ENCODE data around the gene GRIK3.
"Not testable (repeated sequence)": the region's sequence is repeated elsewhere in the genome, so short reads cannot be mapped to it uniquely, and the experiment has no call there.

GRIK3 gene

DNA sequence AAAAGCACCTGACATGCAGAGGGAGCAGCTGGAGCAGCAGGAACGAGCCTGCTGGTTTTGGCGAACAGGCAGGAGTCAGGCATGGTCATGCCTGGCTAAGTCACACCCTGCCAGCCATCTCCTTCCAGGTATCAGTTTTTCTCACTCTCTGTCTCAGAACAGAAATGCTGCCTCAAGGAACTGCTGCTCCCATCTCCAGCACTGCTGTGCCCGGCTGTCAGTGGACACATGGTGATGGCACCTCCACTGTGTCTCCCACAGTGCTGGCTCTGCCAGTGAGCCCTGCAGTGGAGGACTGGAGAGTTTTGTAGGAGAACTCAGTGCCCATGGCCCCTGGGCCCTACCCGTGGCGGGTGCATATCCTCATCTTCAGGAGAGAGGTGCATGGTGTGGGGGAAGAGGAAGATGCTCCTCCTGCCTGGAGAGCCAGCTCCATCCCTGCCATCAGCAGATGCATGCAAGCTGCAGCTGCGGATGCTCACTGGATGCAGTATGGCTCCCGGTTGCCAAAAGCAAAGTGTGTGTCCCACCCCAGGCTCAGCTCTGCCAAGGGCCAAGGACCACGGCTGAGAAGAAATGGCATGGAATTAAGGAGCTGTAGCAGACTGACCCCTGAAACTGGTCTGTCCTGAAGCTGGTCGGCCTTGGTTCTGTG is 114.7 kb downstream of the GRIK3 start:
- peaks cover 14% of the 10 kb centered on the region for H3K4me1 ChIP-seq (ENCODE audit: insufficient read depth, low read length)
- no peak overlapping the region for H3K9ac ChIP-seq (ENCODE audit: low read depth, low read length)
- H3K36me3 ChIP-seq (ENCODE audit: insufficient read depth, low read length) = no peaks in the 10 kb centered on the region
- no peak overlapping the region for H3K27ac ChIP-seq (ENCODE audit: low read depth, low read length)
- 88% methylated on average over 9 of the region's 9 CpGs for whole genome bisulfite sequencing
- no peak overlapping the region for H3K4me3 ChIP-seq (ENCODE audit: low read length)
- H3K27me3 ChIP-seq (ENCODE audit: insufficient read depth, low read length) = no peaks in the 10 kb centered on the region
- H3K9me3 ChIP-seq (ENCODE audit: insufficient read depth, low read depth, low read length) = 0 out of 2 replicates have a peak, but pooled peaks cover 9% of the 10 kb centered on the region

DNA sequence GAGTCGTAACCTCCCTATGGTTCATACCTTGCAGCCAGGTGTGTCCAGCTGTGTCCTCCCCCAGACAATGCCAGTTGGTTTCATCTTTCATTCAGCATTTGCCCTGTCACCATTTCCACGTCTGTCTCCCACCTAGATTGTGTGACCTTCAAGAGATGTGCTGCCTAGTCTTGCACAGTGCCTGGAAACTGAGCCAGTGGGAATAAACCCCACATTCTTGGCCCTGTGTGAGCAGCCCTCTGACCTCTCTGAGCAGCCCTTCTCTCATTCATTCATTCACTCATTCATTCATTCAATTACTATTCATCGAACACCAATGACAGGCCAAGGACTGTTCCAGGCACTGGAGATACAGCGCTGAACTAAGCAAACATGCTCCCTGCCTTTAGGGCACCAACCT is 115.7 kb downstream of the GRIK3 start:
- H3K4me3 ChIP-seq (ENCODE audit: low read length) = no peak overlapping the region
- H3K4me1 ChIP-seq (ENCODE audit: insufficient read depth, low read length) = peaks cover 18% of the 10 kb centered on the region
- H3K36me3 ChIP-seq (ENCODE audit: insufficient read depth, low read length) = no peaks in the 10 kb centered on the region
- 91% methylated on average over 4 of the region's 4 CpGs for WGBS
- no peak overlapping the region for H3K9ac ChIP-seq (ENCODE audit: low read depth, low read length)
- H3K27ac ChIP-seq (ENCODE audit: low read depth, low read length) = no peak overlapping the region
- 0 out of 2 replicates have a peak, but pooled peaks cover 9% of the 10 kb centered on the region for H3K9me3 ChIP-seq (ENCODE audit: insufficient read depth, low read depth, low read length)
- H3K27me3 ChIP-seq (ENCODE audit: insufficient read depth, low read length) = no peaks in the 10 kb centered on the region

DNA sequence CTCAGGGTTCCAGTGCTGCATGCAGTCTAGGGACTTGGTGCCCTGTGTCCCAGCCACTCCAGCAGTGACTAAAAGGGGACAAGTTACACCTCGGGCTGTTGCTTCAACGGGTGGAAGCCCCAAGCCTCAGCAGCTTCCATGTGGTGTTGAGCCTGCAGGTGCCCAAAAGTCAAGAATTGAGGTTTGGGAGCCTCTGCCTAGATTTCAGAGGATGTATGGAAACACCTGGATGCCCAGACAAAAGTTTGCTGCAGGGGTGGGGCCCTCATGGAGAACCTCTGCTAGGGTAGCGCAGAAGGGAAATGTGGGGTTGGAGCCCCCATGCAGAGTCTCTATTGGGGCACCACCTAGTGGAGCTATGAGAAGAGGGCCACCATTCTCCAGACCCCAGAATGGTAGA is 117.8 kb downstream of the GRIK3 start:
- not testable (repeated sequence) for H3K4me3 ChIP-seq (ENCODE audit: low read length); H3K9me3 ChIP-seq (ENCODE audit: insufficient read depth, low read depth, low read length); H3K9ac ChIP-seq (ENCODE audit: low read depth, low read length); H3K36me3 ChIP-seq (ENCODE audit: insufficient read depth, low read length); H3K27ac ChIP-seq (ENCODE audit: low read depth, low read length); H3K27me3 ChIP-seq (ENCODE audit: insufficient read depth, low read length)
- 93% methylated on average over 3 of the region's 3 CpGs for WGBS
- H3K4me1 ChIP-seq (ENCODE audit: insufficient read depth, low read length) = peaks cover 11% of the 10 kb centered on the region; the same call in 1 of the 2 replicates

DNA sequence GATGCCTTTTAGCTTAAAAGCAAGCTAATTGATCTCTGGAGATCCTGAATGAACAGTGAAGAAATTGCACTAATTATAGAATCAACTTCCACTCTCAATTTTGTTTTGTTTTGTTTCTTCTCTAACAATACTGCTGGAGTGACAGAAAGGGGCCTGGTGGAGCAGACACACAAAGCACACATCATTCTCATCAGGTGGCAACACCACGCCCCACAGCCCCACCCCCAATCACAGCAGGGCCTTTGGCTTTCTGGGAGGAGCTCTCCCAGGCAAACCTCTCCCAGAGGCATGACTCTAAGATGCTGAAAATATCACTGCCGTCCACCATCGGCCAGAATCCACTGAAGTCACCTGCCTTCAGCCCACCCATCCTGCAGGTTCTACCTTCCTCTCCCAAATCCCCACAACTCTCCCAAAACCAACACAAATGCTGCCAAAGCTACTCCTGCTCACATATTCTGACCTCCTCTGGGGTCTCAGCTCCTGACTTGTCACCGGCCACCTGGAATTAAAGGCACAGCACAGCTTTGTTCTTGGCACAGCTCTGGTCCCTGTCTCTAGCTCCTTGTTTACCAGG is 120.7 kb downstream of the GRIK3 start:
- Histone ChIP-seq H3K9ac (ENCODE audit: low read depth, low read length) (no peak overlapping the region), H3K27ac (ENCODE audit: low read depth, low read length) (no peak overlapping the region), H3K36me3 (ENCODE audit: insufficient read depth, low read length) (no peaks in the 10 kb centered on the region), H3K4me3 (ENCODE audit: low read length) (no peak overlapping the region), H3K9me3 (ENCODE audit: insufficient read depth, low read depth, low read length) (0 out of 2 replicates have a peak, but pooled peaks cover 9% of the 10 kb centered on the region), H3K27me3 (ENCODE audit: insufficient read depth, low read length) (no peaks in the 10 kb centered on the region), H3K4me1 (ENCODE audit: insufficient read depth, low read length) (peaks cover 11% of the 10 kb centered on the region; the same call in 1 of the 2 replicates)
- 46% methylated on average over 4 of the region's 4 CpGs for WGBS

DNA sequence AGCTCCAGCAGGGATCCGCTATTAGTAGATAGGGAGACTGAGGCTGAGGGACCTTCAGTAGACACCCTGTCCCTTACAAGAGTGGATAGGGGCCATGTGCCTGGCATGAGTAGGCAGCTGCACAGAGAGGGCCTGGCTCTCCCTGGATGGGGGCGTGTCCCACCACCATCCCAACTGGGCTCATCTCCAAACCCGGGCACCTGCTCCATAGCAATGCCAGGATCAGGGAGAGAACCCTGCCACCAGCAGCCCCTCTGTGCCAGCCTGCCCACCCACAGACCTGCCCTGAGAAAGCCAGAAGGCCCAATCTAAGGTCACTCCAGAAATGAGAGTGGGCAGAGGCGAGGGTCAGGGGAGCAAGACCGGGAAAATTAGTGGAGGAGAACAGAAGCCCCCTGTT is 121.3 kb downstream of the GRIK3 start:
- Histone ChIP-seq H3K27ac (ENCODE audit: low read depth, low read length) (no peak overlapping the region), H3K9ac (ENCODE audit: low read depth, low read length) (no peak overlapping the region), H3K27me3 (ENCODE audit: insufficient read depth, low read length) (no peaks in the 10 kb centered on the region), H3K9me3 (ENCODE audit: insufficient read depth, low read depth, low read length) (0 out of 2 replicates have a peak, but pooled peaks cover 9% of the 10 kb centered on the region), H3K4me3 (ENCODE audit: low read length) (no peak overlapping the region), H3K4me1 (ENCODE audit: insufficient read depth, low read length) (peaks cover 11% of the 10 kb centered on the region; the same call in 1 of the 2 replicates), H3K36me3 (ENCODE audit: insufficient read depth, low read length) (no peaks in the 10 kb centered on the region)
- WGBS = 86% methylated on average over 5 of the region's 5 CpGs

DNA sequence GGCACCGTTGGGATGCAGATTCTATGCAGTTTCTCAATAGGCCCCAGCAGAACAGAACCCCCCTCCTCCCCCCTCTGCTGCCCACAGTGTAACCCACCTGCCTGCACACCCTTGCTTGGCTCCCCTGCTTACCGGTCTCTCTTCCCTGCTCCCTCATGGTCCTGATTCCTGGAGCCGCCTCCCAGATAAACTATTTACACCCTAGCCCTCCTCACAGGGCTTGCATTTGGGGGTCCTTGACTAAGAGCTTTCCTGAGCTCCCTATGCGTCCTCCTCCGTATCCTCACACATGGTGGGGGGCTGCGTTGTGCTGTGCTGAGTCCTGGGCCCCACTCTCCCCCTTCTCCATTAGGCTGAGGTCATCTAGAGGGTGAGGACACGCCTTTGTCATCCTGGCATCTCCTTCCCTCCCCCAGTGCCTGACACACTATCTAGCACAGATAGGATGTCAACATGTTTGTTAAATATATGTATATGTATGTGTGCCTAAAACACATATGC is 121.9 kb downstream of the GRIK3 start:
- 88% methylated on average over 7 of the region's 7 CpGs for WGBS

DNA sequence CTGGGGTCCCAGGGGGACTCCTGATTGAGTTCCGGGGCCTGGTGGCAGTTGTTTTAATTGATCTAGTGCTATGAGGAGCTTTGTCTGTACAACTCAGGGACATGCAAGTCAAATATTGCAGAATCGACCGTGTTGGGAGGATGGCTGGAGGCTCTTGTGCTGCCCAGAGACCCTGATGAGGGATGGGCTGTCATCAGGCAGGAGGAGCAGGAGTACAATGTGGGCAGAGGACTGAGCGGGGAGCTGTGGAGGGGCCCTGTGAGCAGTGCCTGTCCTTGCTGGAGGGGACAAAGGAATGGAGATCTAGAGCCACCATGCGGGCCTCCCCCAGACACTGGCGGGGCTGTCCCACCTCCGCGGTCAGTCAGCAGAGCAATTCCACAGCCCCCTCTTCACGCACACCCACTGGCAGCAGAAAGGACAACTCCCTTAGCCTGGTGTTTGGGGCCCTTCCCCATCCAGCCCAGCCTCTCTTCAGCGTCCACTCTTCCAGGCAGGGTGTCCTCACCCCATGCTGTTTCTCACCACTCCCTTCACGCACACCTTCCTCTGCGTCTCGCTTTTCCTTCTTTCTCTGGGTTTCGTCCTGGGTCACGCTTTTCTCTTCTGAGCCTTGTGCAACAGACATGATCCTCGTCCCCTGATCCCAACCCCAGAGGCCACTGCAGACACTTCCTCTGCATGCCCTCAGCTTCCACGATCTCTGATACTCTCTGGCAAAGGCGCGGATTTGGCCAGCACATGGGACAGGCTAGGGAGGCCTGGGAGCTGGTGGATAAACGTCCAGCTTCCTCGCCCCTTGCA is 122.6 kb downstream of the GRIK3 start:
- H3K27ac ChIP-seq (ENCODE audit: low read depth, low read length) = no peak overlapping the region
- H3K9me3 ChIP-seq (ENCODE audit: insufficient read depth, low read depth, low read length) = 0 out of 2 replicates have a peak, but pooled peaks cover 9% of the 10 kb centered on the region
- no peak overlapping the region for H3K9ac ChIP-seq (ENCODE audit: low read depth, low read length)
- H3K36me3 ChIP-seq (ENCODE audit: insufficient read depth, low read length) = no peaks in the 10 kb centered on the region
- 91% methylated on average over 21 of the region's 21 CpGs for WGBS
- H3K4me1 ChIP-seq (ENCODE audit: insufficient read depth, low read length) = peaks cover 11% of the 10 kb centered on the region; the same call in 1 of the 2 replicates
- H3K27me3 ChIP-seq (ENCODE audit: insufficient read depth, low read length) = no peaks in the 10 kb centered on the region
- no peak overlapping the region for H3K4me3 ChIP-seq (ENCODE audit: low read length)

More for the DNA sequence above, 121.9 kb downstream of the GRIK3 start:
- H3K4me1 ChIP-seq (ENCODE audit: insufficient read depth, low read length) = peaks cover 11% of the 10 kb centered on the region; the same call in 1 of the 2 replicates
- no peaks in the 10 kb centered on the region for H3K27me3 ChIP-seq (ENCODE audit: insufficient read depth, low read length)
- no peak overlapping the region for H3K27ac ChIP-seq (ENCODE audit: low read depth, low read length)
- H3K9me3 ChIP-seq (ENCODE audit: insufficient read depth, low read depth, low read length) = 0 out of 2 replicates have a peak, but pooled peaks cover 9% of the 10 kb centered on the region
- H3K9ac ChIP-seq (ENCODE audit: low read depth, low read length) = no peak overlapping the region
- H3K36me3 ChIP-seq (ENCODE audit: insufficient read depth, low read length) = no peaks in the 10 kb centered on the region
- H3K4me3 ChIP-seq (ENCODE audit: low read length) = no peak overlapping the region

DNA sequence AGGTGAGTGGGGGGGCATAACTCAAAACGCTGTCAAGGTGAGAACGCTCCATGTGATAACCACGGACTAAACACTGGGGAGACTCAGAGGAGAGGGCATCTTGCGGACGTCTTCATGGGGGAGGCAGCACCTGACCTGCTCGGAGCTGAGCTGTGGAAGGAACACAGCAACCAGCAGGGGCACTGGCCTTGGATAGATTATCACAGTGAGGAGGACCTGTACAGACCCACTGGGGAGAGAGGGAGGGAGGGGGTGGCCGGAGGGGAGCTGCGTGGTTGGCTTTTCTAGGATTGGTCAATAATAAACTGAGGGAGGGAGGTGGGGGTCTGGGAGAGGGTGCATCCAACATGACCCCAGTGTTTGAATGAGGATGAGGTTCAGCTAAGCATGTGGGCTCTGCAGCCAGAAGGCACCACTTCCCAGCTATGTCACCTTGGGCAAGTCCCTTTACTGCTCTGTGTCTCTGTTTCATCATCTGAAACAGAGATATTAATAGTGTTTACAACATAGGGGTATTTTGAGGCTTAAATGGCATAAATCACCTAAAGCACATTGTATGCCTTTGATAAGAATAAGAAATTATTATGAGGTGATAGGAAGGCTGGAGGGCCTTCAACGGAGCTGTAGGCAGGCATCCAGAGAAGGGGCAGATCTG is 123.3 kb downstream of the GRIK3 start:
- Histone ChIP-seq H3K27me3 (ENCODE audit: insufficient read depth, low read length) (no peaks in the 10 kb centered on the region), H3K4me3 (ENCODE audit: low read length) (no peak overlapping the region), H3K36me3 (ENCODE audit: insufficient read depth, low read length) (no peaks in the 10 kb centered on the region), H3K27ac (ENCODE audit: low read depth, low read length) (no peak overlapping the region), H3K4me1 (ENCODE audit: insufficient read depth, low read length) (peaks cover 11% of the 10 kb centered on the region; the same call in 1 of the 2 replicates), H3K9ac (ENCODE audit: low read depth, low read length) (no peak overlapping the region), H3K9me3 (ENCODE audit: insufficient read depth, low read depth, low read length) (0 out of 2 replicates have a peak, but pooled peaks cover 9% of the 10 kb centered on the region)
- WGBS = 79% methylated on average over 9 of the region's 9 CpGs

DNA sequence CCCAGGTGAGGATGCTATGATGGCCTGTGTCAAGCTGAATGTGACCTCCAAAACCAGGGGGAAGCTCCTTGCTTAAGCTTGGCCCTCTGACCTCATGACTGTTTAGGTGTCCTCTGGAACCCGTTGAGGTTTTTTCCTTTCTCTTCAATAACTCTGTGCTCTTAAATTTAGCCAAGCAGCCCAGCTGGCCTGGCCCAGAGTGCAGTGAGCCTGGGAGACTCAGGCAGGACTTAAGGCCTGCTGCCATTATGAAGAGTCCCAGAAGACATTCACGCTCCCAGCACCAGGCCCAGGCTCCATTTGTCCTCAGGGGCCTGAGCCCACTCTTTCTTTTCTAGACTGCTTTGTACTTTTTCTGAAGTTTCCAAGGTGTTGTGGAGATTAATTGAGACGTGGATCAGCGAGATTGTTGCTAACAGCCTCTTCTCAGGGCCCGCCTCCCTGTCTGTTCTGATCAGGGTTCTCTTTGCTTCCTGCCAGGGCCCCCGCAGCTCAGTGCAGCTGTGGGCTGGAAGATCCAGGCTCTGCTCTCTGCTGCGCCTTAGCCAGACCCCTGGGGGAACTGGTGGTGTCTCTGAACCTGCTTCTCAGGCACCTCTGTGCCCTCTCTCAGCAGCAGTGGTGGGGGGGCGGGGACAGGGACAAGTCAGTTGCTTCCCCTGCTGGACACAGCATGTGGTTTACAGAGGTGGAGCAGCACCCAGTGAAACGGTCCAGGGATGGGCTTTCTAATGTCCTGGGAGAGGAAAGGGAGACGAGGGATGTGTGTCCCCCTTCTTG is 124.2 kb downstream of the GRIK3 start:
- no peaks in the 10 kb centered on the region for H3K27me3 ChIP-seq (ENCODE audit: insufficient read depth, low read length)
- 0 out of 2 replicates have a peak, but pooled peaks cover under 1% of the 10 kb centered on the region for H3K9me3 ChIP-seq (ENCODE audit: insufficient read depth, low read depth, low read length)
- H3K27ac ChIP-seq (ENCODE audit: low read depth, low read length) = no peak overlapping the region
- no peak overlapping the region for H3K4me3 ChIP-seq (ENCODE audit: low read length)
- 82% methylated on average over 9 of the region's 10 CpGs for WGBS
- no peak overlapping the region for H3K9ac ChIP-seq (ENCODE audit: low read depth, low read length)
- H3K36me3 ChIP-seq (ENCODE audit: insufficient read depth, low read length) = no peaks in the 10 kb centered on the region
- peaks cover 11% of the 10 kb centered on the region; the same call in 1 of the 2 replicates for H3K4me1 ChIP-seq (ENCODE audit: insufficient read depth, low read length)

DNA sequence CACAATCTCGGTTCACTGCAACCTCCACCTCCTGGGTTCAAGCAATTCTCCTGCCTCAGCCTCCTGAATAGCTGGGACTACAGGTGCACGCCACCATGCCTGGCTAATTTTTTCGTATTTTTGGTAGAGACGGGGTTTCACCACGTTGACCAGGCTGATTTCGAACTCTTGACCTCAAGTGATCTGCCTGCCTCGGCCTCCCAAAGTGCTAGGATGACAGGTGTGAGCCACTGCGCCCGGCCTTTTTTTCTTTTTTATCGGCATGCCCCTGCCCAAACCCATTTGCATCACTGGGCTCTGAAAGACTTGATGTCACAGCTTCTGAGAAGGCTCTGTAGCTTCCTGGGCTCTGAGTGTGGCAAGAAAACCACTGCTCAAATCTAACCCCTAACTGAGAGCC is 125.0 kb downstream of the GRIK3 start:
- H3K36me3 ChIP-seq (ENCODE audit: insufficient read depth, low read length); H3K9me3 ChIP-seq (ENCODE audit: insufficient read depth, low read depth, low read length); H3K9ac ChIP-seq (ENCODE audit: low read depth, low read length); H3K4me3 ChIP-seq (ENCODE audit: low read length); H3K27me3 ChIP-seq (ENCODE audit: insufficient read depth, low read length); H3K27ac ChIP-seq (ENCODE audit: low read depth, low read length): not testable (repeated sequence)
- H3K4me1 ChIP-seq (ENCODE audit: insufficient read depth, low read length) = peaks cover 11% of the 10 kb centered on the region; the same call in 1 of the 2 replicates
- WGBS = 93% methylated on average over 10 of the region's 10 CpGs
